Activated B cell treated with CpG ODN at 0.5 μM for 24 hours (primary cell): ENCODE results near the gene PTDSS2. TPM values are rescaled to one million over a fixed set of nuclear protein-coding genes. Genes with fewer than 3 reads are reported as not detected.

Source experiments
- ATAC-seq: fragments of 200-7000 bp; cut with Tn5 transposase; one replicate; pipeline ENCODE4 v1.10.0; 2021; ENCODE audit warnings: low read depth, mild to moderate bottlenecking, moderate library complexity
- CTCF ChIA-PET: fragments of 350-600 bp; sonication (Branson Sonifier 250); formaldehyde crosslinking; loops from one replicate; lab custom pipeline; 2021; ENCODE audit warnings: antibody characterized with exemption; lab: Charles Lee
- POLR2A ChIA-PET: fragments of 350-600 bp; sonication (Branson Sonifier 250); formaldehyde crosslinking; loops from one replicate; lab custom pipeline; 2021; ENCODE audit warnings: antibody characterized with exemption; lab: Charles Lee
- DNase-seq: peaks from one replicate; pipeline ENCODE4 v3.0.0; 2022
- H3K27ac Mint-ChIP-seq: one replicate; pipeline ENCODE4 v1.8.0; 2020; ENCODE audit warnings: mixed read lengths
- H3K27me3 Mint-ChIP-seq: one replicate; pipeline ENCODE4 v1.8.0; 2021; ENCODE audit warnings: mixed read lengths
- H3K36me3 Mint-ChIP-seq: one replicate; pipeline ENCODE4 v1.8.0; 2021; ENCODE audit warnings: low read depth, mixed read lengths
- H3K4me1 Mint-ChIP-seq: one replicate; pipeline ENCODE4 v1.8.0; 2021; ENCODE audit warnings: mixed read lengths
- H3K4me3 Mint-ChIP-seq: one replicate; pipeline ENCODE4 v1.8.0; 2020; ENCODE audit warnings: mild to moderate bottlenecking, mixed read lengths
- H3K9me3 Mint-ChIP-seq: one replicate; pipeline ENCODE4 v1.8.0; 2020; ENCODE audit warnings: mixed read lengths
- CTCF ChIP-seq: fragments of 200-600 bp; IDR thresholded peaks from one replicate; pipeline ENCODE4 v1.8.0; 2022; ENCODE audit warnings: antibody characterized with exemption, mild to moderate bottlenecking
- intact Hi-C: fragments of 100-400 bp; cut with micrococcal nuclease; formaldehyde crosslinking; loops from one replicate; pipeline ENCODE4 v1.15.1; 2024
- total RNA-seq: library from RNA; stranded (reverse); gene quantifications from 2 replicates; pipeline ENCODE4 v1.2.3, GENCODE V29; 2022

PTDSS2 gene
- total RNA-seq, 1 donor from 2014 or later, result 22.0 TPM

GRCh38 chr11:479311-479710, 29.2 kb downstream of the PTDSS2 start:
- ChIA-PET POLR2A (no interaction called here), CTCF (no interaction called here)
- DNase-seq, result no peak
- Mint-ChIP-seq H3K36me3 (peaks cover 2% of the 10 kb centered on the region), H3K4me1 (no peaks in the 10 kb centered on the region), H3K9me3 (no peaks in the 10 kb centered on the region), H3K27ac (no peak overlapping the region), H3K27me3 (no peaks in the 10 kb centered on the region), H3K4me3 (no peak overlapping the region)
- intact Hi-C loops, result no loop called here
- ATAC-seq, result no peak
- TF ChIP-seq CTCF, result no peak

GRCh38 chr11:484616-485015, 34.5 kb downstream of the PTDSS2 start:
- Mint-ChIP-seq H3K4me3 (no peak overlapping the region), H3K36me3 (peaks cover 7% of the 10 kb centered on the region)
- ATAC-seq, result no peak

GRCh38 chr11:486189-486588, 36.1 kb downstream of the PTDSS2 start:
- Mint-ChIP-seq H3K4me3 (no peak overlapping the region), H3K27me3 (no peaks in the 10 kb centered on the region), H3K4me1 (no peaks in the 10 kb centered on the region), H3K27ac (no peak overlapping the region), H3K9me3 (no peaks in the 10 kb centered on the region), H3K36me3 (peaks cover 16% of the 10 kb centered on the region)
- intact Hi-C loops, result no loop called here
- ChIA-PET POLR2A (no interaction called here), CTCF (no interaction called here)
- DNase-seq (no peak), ATAC-seq (no peak)
- no peak for TF ChIP-seq CTCF

More at GRCh38 chr11:484616-485015, 34.5 kb downstream of the PTDSS2 start:
- Mint-ChIP-seq H3K4me1 (no peaks in the 10 kb centered on the region), H3K27ac (no peak overlapping the region), H3K27me3 (no peaks in the 10 kb centered on the region), H3K9me3 (no peaks in the 10 kb centered on the region)
- intact Hi-C loops, result no loop called here
- TF ChIP-seq CTCF, result no peak
- POLR2A ChIA-PET, result no interaction called here
- DNase-seq, result no peak
- CTCF ChIA-PET, result no interaction called here

- intact Hi-C loops, result no loop called here
- ATAC-seq (no peak), DNase-seq (no peak)
- Mint-ChIP-seq H3K27ac (no peak overlapping the region), H3K36me3 (peaks cover 19% of the 10 kb centered on the region), H3K4me1 (peaks cover 1% of the 10 kb centered on the region), H3K4me3 (no peak overlapping the region), H3K27me3 (no peaks in the 10 kb centered on the region), H3K9me3 (no peaks in the 10 kb centered on the region)
- CTCF ChIA-PET, result no interaction called here
- TF ChIP-seq CTCF, result no peak
- POLR2A ChIA-PET, result no interaction called here
These were observed 37.5 kb downstream of the PTDSS2 start for GRCh38 chr11:487571-488021.

- no peak for TF ChIP-seq CTCF
These were observed 38.0 kb downstream of the PTDSS2 start for GRCh38 chr11:488062-488461.

More at GRCh38 chr11:488062-488461, 38.0 kb downstream of the PTDSS2 start:
- Mint-ChIP-seq H3K27me3 (no peaks in the 10 kb centered on the region), H3K27ac (no peak overlapping the region), H3K4me1 (peaks cover 4% of the 10 kb centered on the region), H3K4me3 (no peak overlapping the region), H3K36me3 (peaks cover 22% of the 10 kb centered on the region), H3K9me3 (no peaks in the 10 kb centered on the region)
- ATAC-seq (no peak), DNase-seq (no peak)
- CTCF ChIA-PET, result no interaction called here
- POLR2A ChIA-PET, result no interaction called here
- intact Hi-C loops, result no loop called here
